Ammon's horn (tissue), 1 donor: Measurements from ENCODE around the gene SLC7A1.

Experiments
- DNase-seq: peaks from one replicate; pipeline ENCODE4 v3.0.0-alpha.2; 2016; ENCODE audit warnings: low spot score

The SLC7A1 gene

DNA sequence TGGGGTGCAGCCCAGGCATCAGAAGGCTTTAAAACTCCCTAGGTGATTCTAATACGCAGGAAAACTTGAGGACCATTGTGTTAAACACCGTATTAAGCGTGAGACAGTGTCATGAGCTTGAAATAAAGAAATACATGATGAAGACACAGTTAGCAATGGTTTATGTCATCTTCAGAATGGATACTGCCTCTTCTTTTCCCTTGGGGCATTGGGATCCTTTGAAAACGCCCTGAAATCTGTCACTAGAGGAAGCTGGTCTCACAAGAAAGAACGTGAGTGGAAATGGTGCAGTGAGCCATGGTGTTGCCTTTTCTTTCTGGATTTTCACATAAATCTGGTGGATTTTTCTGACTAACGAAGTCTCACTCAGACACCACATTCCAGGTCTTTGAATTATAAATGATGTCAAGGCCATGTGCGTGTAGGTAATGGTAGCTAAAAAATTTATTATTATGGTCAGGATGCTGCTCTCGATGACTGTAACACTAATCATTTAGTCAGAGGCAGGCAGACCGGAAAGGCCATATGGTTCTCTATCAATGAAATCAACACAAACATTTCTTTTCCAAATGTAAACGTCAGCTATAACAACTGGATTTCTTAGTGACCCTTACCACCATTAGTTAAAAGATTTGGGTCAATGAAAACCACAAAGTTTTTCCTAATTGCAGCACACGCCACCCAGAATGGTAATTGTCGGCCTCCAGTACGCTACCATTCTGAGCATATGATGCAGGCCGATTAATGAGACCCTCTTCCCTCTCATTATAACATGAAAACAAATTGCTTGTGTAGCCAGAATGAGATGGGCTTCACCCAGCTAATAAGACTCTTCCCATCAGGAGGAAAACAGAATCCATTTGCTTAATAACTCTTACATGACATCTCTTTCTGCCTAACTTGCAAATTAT lies 105.6 kb downstream of the SLC7A1 start:
- no peak for DNase-seq

DNA sequence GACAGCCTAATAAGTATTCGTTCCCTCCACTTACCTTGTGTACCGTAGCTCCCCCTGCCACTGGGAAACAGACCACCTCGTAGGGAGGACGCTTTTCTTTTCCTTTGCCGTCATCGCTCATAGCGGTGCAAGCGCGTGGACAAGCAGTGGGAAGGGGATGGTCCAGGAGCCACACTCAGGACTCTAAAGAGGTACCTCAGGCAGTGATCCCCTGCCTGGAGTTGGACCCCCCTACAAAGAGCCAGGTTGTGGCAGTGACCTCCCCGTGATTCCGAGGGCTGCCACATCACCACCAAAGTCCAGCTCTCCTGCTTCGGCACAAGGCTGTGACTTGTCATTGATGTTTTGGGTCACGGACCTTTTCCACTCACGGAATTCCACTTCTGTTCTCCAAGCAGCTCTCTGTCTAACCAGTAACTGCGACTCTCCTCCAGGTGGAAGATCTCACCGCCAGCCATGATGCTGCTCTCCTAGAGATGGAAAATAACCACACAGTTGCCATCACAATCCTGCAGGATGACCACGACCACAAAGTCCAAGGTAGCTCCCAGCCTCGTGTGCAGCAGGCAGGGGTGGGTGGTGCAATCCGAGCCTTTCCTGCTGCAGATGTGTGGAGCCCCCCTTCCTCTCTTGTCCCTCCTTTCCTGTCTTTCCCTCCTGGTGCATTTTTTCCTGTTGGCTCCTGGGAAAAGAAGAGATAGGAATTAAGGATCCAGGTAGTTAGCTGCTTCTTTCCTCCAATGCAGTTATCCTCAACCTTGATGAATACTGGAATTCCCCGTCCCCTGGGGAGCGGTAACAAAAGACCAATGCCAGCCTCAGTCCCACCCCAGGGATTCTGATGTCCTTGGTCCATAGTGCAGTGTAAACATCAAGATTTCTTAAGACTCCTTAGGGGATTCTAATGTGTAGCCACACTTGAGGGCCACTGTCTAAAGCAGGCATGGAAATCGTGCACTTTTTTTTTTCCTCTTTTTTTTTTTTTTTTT lies 107.7 kb downstream of the SLC7A1 start:
- DNase-seq = no peak

DNA sequence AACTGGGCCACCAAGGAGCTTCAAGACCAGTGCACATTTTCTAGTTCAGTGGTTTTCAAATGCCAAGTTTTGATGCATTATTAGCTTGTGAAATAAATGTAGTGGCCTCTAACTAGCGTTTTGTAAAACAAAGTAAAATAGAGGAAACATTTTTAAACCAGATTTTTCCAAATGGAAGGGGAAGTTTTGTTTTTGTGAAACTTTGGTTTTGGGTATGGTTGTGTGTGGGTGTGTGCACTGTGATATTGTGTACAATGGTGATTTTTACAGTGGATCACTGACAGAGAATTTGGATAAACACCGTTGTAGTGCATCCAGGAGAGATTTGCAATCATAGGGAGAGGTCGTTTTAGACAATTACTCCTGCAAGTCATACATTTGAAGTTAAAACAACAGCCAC lies 108.9 kb downstream of the SLC7A1 start:
- DNase-seq = no peak

- no peak for DNase-seq
Observed at GRCh38 chr13:29484796-29485195, 110.7 kb downstream of the SLC7A1 start.

DNA sequence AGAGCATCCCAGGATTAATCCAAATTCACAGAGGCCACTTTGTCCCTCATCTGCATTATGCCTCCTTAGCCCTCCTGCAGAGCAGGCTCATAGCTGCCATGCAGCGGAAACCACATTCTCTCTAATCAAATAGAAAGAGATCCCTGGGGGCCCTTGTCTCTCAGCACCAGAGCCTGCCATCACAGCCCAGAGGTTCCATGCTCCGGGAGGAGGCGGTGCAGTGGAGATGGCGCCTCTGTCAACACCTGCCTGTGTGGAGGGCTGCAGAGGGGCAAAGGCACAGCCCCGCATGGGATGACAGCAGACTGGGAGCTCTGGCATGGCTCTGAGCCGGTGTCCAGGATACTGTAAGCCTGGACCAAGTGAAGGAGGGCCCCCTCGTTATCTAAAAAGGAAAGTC lies 111.3 kb downstream of the SLC7A1 start:
- DNase-seq = no peak

DNA sequence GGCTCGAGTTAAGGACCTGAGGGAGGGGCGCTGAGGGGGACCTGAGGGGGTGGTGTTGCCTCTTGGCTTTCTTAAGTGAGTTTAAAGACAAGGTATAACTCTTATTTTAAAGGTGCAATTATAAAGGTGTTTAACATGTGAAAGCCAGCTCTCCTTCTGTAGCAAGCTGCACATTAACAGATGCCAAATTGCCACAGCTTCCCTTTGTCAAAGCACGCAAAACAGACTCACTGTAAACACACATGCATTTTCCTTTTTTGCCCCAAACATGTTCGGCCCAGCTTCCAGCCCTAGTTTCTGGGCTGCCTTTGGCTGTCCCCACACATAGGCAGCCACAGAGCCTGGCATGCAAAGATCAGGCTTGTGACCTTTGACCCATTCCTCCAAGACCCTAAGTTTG lies 111.9 kb downstream of the SLC7A1 start:
- DNase-seq = no peak

DNA sequence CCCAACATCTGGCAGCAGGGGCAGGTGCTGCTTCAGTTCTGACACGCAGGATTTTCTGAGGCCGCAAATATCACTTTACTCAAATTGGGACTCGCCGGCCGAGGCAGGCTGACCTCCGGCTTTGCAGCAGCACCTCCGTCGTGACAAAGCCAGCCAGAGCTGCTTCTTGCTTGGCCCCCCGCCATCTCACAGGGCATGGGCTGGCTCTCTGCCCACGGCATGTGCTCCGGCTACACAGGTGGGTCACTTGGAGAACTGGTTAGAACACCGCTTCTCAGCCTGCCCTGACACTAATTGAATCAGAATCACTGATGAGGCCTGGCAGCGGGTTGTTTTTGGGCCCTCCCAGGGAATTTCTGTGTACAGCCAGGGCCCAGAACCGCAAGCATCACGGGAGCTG lies 112.3 kb downstream of the SLC7A1 start:
- DNase-seq = no peak

- no peak for DNase-seq
Observed at GRCh38 chr13:29482504-29482903, 113.0 kb downstream of the SLC7A1 start.

DNA sequence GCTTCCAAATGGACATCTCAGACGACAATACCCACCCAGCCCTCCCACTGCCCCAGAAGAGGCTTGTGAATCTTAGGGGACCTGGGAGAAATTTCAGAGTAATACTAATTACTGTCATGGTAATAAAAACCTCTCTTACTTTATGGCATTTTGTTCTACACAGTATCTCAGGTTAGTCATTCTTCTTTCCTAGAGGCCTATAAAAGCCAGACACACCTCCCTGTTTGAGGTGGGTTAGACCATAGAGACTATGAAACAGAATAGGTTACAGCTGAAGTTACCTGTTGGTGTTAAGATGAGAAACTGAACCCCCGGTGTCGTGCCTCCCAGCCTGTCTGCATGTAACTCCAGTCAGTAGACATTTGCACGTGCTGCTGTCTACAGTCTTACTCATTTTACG lies 113.9 kb downstream of the SLC7A1 start:
- no peak for DNase-seq

DNA sequence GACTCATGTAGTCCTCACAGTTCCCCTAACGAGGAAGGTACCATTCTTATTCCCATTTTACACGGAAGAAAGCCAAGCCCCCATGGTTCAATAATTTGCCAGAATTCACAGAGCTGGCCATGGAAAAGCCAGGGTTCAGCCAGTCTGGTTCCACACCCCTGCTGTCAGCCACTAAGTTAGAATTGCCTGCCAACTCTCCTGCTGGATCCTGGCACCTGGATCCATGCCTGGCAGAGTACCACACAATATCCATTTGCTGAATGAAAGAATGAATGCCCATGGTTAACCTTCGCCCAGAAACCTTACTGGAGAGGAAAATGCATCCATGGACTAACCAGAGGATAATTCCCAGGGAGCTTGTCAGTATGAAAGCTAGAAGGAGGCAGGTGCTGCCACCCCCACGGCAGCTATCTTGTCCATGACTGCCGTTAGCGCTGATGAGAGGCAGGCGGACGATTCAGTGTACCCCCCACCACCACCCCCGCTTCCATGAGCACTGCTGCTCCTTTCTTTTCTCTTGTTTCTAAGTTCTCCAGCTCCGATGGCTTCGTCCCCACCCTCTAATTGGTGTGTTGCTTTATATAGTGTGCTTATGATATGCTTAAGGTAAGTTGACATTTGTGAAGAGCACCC lies 114.5 kb downstream of the SLC7A1 start:
- DNase-seq = peak; percentile 23

DNA sequence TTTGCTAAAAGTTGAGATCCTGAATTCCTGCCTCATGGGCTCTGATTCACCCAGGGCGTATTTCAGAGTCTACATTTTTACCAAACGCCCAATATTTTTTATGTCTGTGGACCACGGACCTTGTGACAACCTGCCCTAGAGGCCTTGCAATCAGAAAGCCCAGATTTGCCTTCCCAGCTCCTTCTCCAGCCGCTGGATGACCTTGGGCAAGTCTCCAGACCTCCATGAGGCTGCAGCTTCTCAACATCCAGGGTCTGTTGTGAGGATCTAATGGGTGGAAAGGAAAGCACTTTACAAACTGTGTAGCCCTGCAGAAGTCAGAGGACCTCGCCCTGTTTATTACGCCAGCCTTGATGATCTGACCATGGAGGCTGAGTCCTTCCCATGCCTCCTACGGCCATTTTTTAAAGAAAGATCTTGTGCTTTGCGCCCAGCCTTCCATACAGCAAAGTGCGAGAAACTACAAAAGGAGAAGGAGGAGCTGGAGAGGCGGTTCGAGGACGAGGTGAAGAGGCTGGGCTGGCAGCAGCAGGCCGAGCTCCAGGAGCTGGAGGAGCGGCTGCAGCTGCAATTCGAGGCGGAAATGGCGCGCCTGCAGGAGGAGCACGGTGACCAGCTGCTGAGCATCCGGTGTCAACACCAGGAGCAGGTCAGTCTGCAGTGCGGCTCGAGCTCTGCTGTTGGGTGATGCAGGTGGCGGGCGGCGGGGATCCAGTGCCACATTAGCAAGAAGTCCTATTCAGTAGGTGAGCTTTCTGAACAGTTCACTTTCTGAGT lies 115.6 kb downstream of the SLC7A1 start:
- no peak for DNase-seq

- DNase-seq = no peak
Observed at GRCh38 chr13:29476046-29476445, 119.4 kb downstream of the SLC7A1 start.

- no peak for DNase-seq
Observed at GRCh38 chr13:29474991-29475390, 120.5 kb downstream of the SLC7A1 start.

- no peak for DNase-seq
Observed at GRCh38 chr13:29473166-29473565, 122.3 kb downstream of the SLC7A1 start.

GRCh38 chr13:29472332-29472961 lies 123.0 kb downstream of the SLC7A1 start:
- no peak for DNase-seq

- no peak for DNase-seq
Observed at GRCh38 chr13:29471551-29471950, 123.9 kb downstream of the SLC7A1 start.

GRCh38 chr13:29465741-29466293 lies 129.7 kb downstream of the SLC7A1 start:
- no peak for DNase-seq

DNA sequence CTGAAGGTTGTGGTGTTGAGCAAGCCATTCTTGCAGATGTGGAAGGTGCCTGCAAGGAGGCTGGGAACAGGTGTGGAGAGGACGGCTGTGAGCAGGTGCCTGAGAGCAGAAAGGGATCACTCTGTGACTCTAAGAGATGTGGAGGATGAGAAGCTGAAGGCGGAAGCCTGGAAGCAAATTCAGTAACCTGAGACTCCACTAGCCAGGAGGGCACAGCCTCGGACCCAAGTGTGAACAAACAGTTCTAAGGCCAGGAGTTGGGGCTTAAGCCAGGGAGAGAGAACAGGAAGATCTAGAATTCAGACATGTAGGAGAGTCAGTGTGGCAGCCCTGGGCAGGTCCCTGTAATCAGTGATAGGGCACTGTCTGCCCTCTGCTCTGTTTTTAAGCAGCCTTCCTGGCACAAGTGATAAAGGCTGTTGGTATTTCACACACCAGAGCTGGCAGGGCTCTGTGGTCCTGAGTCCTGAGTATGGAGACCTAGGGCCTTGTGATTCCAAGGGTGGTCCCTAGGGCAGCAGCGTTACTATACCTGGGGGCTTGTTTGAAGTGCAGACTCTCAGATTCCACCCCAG lies 131.3 kb downstream of the SLC7A1 start:
- no peak for DNase-seq

GRCh38 chr13:29459813-29460355 lies 135.6 kb downstream of the SLC7A1 start:
- no peak for DNase-seq
